GM18951 (cell line): ENCODE data around the gene HYAL4.

Experiments
- POLR2A ChIP-seq: IDR thresholded peaks from 4 replicates; pipeline ENCODE4 v1.6.1; 2011; ENCODE audit warnings: mild to moderate bottlenecking; ENCODE audit not compliant: insufficient read length, insufficient read depth; ENCODE audit errors: extremely low read depth
- in situ Hi-C: fragments of 300-500 bp; cut with MboI; formaldehyde crosslinking; loops from one replicate; pipeline ENCODE4 v1.12.0; 2022; ENCODE audit warnings: low sequenced_read_pairs, mixed read lengths, inconsistent platforms; ENCODE audit not compliant: unreplicated experiment

HYAL4 gene

GRCh38 chr7:123901101-123901500 is 56.1 kb downstream of the HYAL4 start:
- in situ Hi-C loops, result no loop called here
- TF ChIP-seq POLR2A, result no peak

GRCh38 chr7:123905714-123906113 is 60.7 kb downstream of the HYAL4 start:
- in situ Hi-C loops, result no loop called here
- TF ChIP-seq POLR2A, result no peak

DNA sequence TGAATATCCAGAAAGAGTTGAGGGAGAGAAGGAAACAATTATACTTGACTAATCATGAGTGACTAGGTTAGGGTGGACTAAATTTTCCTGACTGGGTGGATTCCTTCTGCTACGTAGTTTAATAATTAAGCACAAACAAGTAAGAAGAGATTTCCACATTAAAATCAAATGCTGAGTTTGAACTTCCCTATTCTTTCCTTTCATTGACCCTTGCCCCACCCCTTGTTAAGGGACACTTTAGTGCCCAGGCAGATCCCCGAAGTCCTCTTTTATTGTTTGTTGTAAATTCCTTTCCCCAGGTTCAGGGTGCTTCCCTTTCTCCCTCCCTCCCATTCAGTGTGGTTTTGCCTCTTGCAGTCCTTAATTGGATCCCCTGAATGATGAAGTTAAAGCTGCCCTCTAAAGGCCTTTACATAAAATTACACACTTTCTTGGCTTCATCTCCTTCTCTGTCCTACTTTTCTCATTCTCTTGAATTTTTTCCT is 71.3 kb downstream of the HYAL4 start:
- TF ChIP-seq POLR2A, result no peak
- in situ Hi-C loops, result no loop called here

- in situ Hi-C loops, result no loop called here
- TF ChIP-seq POLR2A, result no peak
Observed at GRCh38 chr7:123917878-123918277, 72.9 kb downstream of the HYAL4 start.

GRCh38 chr7:123918309-123918708 is 73.3 kb downstream of the HYAL4 start:
- in situ Hi-C loops, result no loop called here
- no peak for TF ChIP-seq POLR2A

GRCh38 chr7:123923599-123923998 is 78.6 kb downstream of the HYAL4 start:
- TF ChIP-seq POLR2A, result no peak
- in situ Hi-C loops, result no loop called here

DNA sequence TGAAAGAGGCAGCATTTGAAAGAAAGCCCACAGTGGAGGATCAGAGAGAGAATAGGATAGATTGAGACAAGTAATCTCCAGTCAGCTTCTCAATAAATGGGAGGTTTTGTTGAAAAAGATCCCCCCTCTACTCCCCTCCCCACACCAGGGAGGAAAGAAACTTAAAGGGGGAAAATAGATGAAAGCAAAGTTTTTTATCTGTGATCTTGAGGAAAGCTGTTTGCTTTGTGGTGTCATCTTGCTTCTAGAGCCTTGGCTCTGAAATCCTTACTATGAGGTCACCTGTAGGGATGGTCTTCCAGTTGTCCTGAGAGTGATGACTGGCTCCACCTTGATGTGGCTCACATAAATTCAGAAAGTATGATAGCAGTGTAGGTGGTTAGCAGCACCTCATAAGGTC is 80.0 kb downstream of the HYAL4 start, which contains the start of gene SPAM1:
Gene SPAM1, plus strand, starts transcription at position 301 of the 400 bp plus-strand sequence. CDS start 28,330 bp downstream, outside the sequence.
- no peak for TF ChIP-seq POLR2A
- in situ Hi-C loops, result no loop called here
